Measurements from ENCODE around the gene TMEM41B. TPM values are rescaled to one million over a fixed set of nuclear protein-coding genes. Genes with fewer than 3 reads are reported as not detected.

The TMEM41B gene
- total RNA-seq, 2 experiments from 2014 or later = 41.4 to 42.7 TPM

DNA sequence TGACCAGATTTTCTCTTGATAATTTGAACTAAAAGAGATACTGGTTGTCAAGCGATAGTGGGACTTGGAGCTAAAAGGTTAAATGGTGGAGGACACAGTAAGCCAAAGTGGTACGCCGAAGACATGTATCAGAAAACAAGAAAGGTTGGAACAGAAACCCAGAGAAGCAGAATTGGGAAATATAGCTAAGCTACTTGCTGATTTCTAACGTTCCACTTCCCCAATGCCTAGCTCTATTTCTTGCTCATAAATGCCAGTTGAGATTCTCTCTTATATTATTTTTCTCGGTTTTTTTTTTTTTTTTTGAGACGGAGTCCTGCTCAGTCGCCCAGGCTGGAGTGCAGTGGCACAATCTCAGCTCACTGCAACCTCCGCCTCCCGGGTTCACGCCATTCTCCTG is 12.7 kb downstream of the TMEM41B start:
- Mint-ChIP-seq H3K4me3 (no peak overlapping the region), H3K4me1 (ENCODE audit: low read depth) (peaks cover 13% of the 10 kb centered on the region), H3K27me3 (no peaks in the 10 kb centered on the region), H3K9me3 (no peaks in the 10 kb centered on the region), H3K27ac (no peak overlapping the region), H3K36me3 (ENCODE audit: low read depth) (peaks cover 8% of the 10 kb centered on the region)
- CTCF ChIA-PET = no interaction called here
- H3K4me3 ChIP-seq (ENCODE audit: low read length) = no peak overlapping the region
- no peak overlapping the region for H3K27ac ChIP-seq (ENCODE audit: low read depth in 1 of 2, low read length in 2 of 2)
- TF ChIP-seq, protein P1, sequence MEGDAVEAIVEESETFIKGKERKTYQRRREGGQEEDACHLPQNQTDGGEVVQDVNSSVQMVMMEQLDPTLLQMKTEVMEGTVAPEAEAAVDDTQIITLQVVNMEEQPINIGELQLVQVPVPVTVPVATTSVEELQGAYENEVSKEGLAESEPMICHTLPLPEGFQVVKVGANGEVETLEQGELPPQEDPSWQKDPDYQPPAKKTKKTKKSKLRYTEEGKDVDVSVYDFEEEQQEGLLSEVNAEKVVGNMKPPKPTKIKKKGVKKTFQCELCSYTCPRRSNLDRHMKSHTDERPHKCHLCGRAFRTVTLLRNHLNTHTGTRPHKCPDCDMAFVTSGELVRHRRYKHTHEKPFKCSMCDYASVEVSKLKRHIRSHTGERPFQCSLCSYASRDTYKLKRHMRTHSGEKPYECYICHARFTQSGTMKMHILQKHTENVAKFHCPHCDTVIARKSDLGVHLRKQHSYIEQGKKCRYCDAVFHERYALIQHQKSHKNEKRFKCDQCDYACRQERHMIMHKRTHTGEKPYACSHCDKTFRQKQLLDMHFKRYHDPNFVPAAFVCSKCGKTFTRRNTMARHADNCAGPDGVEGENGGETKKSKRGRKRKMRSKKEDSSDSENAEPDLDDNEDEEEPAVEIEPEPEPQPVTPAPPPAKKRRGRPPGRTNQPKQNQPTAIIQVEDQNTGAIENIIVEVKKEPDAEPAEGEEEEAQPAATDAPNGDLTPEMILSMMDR (IDR thresholded peaks at IDR 0.05) = no peak
- no peak for DNase-seq
- intact Hi-C loops (cut with DNase I, micrococcal nuclease) = no loop called here
- ATAC-seq (ENCODE audit: poor library complexity) = no peak
- no peaks in the 10 kb centered on the region for H3K27me3 ChIP-seq (ENCODE audit: control insufficient read depth in 1 of 2, insufficient read depth in 2 of 2, low read length in 2 of 2)
- peaks cover 10% of the 10 kb centered on the region for H3K36me3 ChIP-seq (ENCODE audit: insufficient read depth, low read length)
- POLR2A ChIA-PET = interaction anchor here (1.2 to 1.3 kb wide), 3 partner anchors 12 to 27 kb away, joined by 4 to 6 read pairs (median 5); no protein-coding TSS in a partner anchor
- H3K9me3 ChIP-seq (ENCODE audit: control insufficient read depth in 1 of 2, insufficient read depth in 1 of 2, low read length in 2 of 2) = no peaks in the 10 kb centered on the region
- no peaks in the 10 kb centered on the region for H3K4me1 ChIP-seq (ENCODE audit: insufficient read depth, low read length)

DNA sequence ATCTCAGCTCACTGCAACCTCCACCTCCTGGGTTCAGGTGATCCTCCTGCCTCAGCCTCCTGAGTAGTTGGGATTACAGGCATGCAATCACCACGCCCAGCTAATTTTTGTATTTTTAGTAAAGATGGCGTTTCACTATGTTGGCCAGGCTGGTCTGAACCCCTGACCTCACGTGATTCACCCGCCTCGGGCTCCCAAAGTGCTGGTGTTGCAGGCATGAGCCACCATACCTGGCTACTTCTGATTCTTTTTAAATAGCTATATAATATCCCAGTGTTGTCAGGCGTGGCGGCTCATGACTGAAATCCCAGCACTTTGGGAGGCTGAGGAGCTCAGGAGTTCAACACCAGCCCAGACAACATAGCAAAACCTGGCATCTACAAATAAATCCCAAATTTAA is 20.7 kb downstream of the TMEM41B start:
- CTCF ChIA-PET = no interaction called here
- POLR2A ChIA-PET = no interaction called here
- Mint-ChIP-seq H3K4me3 (no peak overlapping the region), H3K4me1 (ENCODE audit: low read depth) (peaks cover 5% of the 10 kb centered on the region), H3K36me3 (ENCODE audit: low read depth) (peaks cover 37% of the 10 kb centered on the region), H3K27ac (no peak overlapping the region), H3K9me3 (no peaks in the 10 kb centered on the region), H3K27me3 (no peaks in the 10 kb centered on the region)
- ATAC-seq (ENCODE audit: poor library complexity) = no peak
- Histone ChIP-seq H3K27ac (ENCODE audit: low read depth in 1 of 2, low read length in 2 of 2) (no peak overlapping the region), H3K36me3 (ENCODE audit: insufficient read depth, low read length) (peaks cover 15% of the 10 kb centered on the region), H3K4me3 (ENCODE audit: low read length) (no peak overlapping the region), H3K27me3 (ENCODE audit: control insufficient read depth in 1 of 2, insufficient read depth in 2 of 2, low read length in 2 of 2) (no peaks in the 10 kb centered on the region), H3K4me1 (ENCODE audit: insufficient read depth, low read length) (no peaks in the 10 kb centered on the region), H3K9me3 (ENCODE audit: control insufficient read depth in 1 of 2, insufficient read depth in 1 of 2, low read length in 2 of 2) (no peaks in the 10 kb centered on the region)
- no peak for DNase-seq
- TF ChIP-seq, protein P1 (IDR thresholded peaks at IDR 0.05) = no peak
- intact Hi-C loops (cut with DNase I, micrococcal nuclease) = no loop called here

DNA sequence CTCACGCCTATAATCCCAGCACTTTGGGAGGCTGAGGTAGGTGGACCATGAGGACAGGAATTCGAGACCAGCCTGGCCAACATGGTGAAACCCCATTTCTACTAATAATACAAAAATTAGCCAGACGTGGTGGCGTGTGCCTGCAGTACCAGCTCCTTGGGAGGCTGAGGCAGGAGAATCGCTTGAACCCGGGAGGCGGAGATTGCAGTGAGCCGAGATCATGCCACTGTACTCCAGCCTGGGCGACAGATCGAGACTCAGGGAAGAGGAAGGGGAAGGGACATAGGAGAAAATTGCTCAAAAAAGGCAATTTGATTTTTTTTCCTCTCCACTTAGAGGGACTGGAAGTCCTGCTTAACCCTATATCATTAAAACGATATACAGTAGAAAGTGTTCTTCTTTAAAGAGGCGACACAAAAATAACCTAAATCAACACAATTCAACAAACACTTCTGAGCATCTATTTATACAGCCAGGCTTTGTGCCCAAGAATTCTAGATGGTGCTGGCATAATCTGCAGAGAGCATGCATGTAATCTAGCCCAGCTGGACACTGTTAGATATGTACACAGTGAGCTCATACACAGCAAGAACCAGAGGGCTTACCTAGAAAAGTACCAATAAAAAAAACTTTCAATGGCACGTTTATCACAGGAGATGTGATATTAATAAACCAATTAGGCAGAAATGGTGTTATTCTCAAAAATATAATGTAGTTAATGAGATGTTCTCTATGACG is 28.4 kb downstream of the TMEM41B start:
- no peak overlapping the region for H3K27ac Mint-ChIP-seq
- H3K36me3 Mint-ChIP-seq (ENCODE audit: low read depth) = peaks cover 34% of the 10 kb centered on the region
- peaks cover 6% of the 10 kb centered on the region for H3K36me3 ChIP-seq (ENCODE audit: insufficient read depth, low read length)
- intact Hi-C loops (cut with DNase I, micrococcal nuclease) = no loop called here
- no peaks in the 10 kb centered on the region for H3K4me1 ChIP-seq (ENCODE audit: insufficient read depth, low read length)
- H3K9me3 ChIP-seq (ENCODE audit: control insufficient read depth in 1 of 2, insufficient read depth in 1 of 2, low read length in 2 of 2) = no peaks in the 10 kb centered on the region
- TF ChIP-seq, protein P1 (IDR thresholded peaks at IDR 0.05) = no peak
- CTCF ChIA-PET = no interaction called here
- H3K4me3 ChIP-seq (ENCODE audit: low read length) = no peak overlapping the region
- no peak overlapping the region for H3K27ac ChIP-seq (ENCODE audit: low read depth in 1 of 2, low read length in 2 of 2)
- DNase-seq (no peak), ATAC-seq (ENCODE audit: poor library complexity) (no peak)
- H3K4me1 Mint-ChIP-seq (ENCODE audit: low read depth) = peaks cover 10% of the 10 kb centered on the region
- no peaks in the 10 kb centered on the region for H3K27me3 Mint-ChIP-seq
- POLR2A ChIA-PET = no interaction called here
- no peaks in the 10 kb centered on the region for H3K9me3 Mint-ChIP-seq
- no peaks in the 10 kb centered on the region for H3K27me3 ChIP-seq (ENCODE audit: control insufficient read depth in 1 of 2, insufficient read depth in 2 of 2, low read length in 2 of 2)
- H3K4me3 Mint-ChIP-seq = no peak overlapping the region
